NCI-H446 (cell line): ENCODE measurements around the gene FITM2.

Experiments used
- DNase-seq, 2 experiments: peaks; one replicate each; lab custom pipeline; 2025; lab: John Stamatoyannopoulos, UW

Gene FITM2

DNA sequence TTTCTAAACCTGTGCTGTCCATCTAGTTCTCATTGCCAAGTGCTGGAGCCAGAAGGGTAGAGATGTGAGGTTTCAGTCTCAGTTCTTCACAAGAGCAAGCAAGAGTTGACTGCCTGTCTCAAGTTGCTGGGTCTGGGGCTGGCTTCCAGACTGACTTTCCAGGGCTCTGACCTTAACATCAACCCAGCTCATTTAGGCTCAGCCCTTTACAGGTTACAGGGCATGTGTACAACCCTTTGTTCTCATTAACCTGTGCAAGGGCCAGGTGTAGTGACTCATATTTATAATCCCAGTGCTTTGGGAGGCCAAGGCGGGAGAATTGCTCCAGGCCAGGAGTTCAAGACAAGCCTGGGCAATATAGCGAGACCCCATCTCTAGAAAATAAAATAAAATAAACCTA lies 30.6 kb downstream of the FITM2 start:
- no peak for DNase-seq

DNA sequence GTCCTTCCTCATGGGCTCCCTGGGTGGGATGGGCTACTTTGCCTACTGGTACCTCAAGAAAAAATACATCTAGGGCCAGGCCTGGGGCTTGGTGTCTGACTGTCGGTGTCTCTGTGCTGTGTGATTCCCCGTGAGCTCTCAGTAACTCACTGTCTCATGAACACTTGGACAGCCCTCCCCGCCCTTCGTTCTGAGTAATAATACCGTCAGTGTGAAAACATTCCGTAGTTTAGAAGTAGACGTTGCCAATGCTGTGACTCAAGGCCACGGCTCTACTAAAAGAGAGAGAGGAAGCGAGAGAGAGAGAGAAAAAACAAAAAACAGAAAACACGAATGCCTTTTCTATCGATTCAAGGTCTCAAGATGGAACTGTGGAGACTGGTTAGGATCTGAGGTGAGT lies 31.8 kb downstream of the FITM2 start:
- no peak for DNase-seq

DNA sequence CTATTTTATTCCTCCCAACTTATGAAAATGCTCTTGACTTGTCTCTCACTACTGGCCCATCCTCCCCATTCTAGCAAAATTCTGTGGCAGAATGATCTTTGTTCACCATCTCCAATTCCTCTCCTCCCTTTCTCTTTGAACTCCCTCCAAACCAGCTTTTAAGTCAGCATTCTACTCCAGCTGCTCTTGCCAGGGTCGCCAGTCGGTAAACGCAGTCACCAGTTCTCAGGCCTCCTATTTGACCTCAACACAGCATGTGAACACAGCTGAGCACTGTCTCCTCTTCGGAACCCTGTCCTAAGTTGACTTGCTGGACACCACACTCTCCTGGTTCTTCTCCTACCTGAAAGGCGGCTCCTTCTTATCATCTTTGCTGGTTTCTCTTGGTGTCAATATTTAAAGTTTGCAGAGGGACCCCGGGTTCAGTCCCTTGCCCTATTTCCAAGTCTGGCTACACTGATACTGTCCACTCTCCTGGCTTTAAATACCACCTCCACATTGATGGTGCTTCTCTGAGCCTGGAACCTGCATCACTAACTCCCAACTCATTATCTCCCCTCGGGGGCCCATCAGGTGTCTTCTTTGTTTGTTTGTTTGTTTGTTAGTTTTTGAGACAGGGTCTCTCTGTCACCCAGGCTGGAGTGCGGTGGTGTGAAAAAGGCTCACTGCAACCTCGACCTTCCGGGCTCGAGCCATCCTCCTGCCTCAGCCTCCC lies 36.5 kb downstream of the FITM2 start:
- no peak for DNase-seq

DNA sequence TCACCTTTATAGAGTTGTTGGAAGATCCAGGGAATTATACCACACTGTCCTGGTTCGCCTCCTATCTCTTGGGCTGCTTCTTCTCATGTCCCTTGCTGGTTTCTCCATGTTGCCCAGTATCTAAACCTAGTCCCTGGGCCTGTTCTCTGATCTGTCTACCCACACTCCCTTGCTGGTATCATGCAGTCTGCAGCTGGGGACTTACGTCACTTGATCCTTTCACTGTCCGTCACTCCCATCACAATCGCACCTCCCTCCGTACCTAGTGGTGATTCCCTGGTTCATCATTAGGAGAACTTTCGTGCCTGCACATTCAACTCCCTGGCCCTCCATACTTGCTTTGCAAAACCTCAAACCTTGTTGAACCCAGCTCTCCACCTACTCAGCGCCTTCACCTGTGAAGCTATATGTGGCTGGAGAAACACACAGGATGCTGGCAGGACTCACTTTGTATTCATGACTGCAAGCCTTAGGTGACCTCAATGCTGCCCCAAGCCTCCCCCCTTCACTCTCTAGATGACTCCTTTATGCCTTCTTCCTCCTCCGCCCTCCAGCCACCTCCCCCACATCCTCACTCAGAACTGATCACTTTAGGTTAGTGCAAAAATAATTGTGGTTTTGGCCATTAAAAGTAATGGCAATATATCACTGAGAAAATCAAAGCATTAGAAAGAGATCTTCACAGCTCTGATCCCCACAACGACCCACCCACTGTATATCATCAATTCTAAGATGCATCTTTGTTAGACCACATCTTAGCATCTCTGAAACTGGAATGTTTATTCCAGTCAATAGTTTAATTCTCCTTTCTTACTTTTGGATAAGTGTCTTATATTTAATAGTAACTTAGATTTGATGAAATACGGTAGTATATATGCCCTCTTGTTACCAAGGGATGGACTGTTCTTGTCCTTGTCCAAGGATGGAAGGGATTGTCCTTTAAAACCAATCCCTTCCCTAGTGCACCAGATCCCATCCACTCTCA lies 37.5 kb downstream of the FITM2 start:
- no peak for DNase-seq

GRCh38 chr20:44271915-44272663 lies 38.9 kb downstream of the FITM2 start:
- no peak for DNase-seq

- no peak for DNase-seq
These were observed 42.2 kb downstream of the FITM2 start for GRCh38 chr20:44268802-44269201.

DNA sequence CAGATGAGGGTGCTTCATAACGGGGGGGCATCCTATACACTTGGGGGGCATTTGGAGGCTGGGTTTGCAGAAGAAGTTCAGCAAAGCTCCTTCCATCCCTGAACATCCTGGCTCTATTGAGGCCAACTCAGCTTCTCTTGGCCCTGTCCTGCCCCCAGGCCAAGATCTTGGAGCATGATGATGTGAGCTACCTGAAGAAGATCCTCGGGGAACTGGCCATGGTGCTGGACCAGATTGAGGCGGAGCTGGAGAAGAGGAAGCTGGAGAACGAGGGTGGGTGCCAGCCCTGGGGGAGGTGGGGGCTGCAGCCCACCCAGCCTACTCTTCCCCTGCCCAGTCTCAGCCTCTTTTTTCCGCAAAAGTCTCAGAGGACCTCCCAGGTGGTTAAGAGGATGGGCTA lies 46.7 kb downstream of the FITM2 start:
- DNase-seq, result no peak

DNA sequence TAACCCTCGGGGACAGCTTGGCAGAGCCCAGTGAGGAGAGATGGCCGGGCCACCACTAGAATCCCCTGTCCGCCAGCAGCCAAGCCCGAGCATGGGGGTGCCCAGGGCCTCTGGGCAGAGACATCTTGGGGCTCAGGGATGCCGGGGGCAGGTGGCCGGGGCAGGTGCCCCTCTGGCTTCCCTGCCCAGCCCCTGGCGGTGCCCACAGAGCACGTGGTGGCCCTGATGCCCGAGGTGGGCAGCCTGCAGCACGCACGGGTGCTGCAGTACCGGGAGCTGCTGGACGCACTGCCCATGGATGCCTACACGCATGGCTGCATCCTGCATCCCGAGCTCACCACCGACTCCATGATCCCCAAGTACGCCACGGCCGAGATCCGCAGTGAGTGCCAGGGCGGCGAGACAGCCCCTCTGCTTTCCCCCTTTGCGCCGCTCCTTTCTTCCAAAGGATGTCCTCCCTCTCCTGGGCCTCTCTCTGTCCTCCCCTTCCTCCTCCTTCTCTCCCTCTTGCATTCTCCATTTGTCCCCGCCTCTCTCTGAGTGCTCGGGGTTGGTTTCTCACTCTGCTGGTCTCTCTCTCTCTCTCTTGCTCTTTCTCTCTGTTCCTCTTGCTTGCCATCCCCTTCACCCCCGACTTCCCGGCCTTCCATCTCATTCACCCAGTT lies 52.6 kb downstream of the FITM2 start:
- DNase-seq, result no peak

DNA sequence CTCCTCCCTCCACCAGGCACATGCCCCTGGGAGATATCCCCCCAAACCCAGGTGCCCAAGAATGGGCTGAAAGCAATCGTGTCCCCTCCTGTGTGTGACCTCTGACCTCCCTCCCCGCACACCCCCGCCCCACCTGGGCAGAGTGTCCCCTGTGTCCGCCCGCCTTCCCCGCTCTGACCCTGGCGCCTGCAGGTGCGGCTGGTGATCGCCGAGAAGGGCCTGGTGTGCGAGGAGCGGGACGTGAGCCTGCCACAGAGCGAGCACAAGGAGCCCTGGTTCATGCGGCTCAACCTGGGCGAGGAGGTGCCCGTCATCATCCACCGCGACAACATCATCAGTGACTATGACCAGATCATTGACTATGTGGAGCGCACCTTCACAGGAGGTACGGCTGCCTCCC lies 54.0 kb downstream of the FITM2 start:
- DNase-seq, result no peak

- no peak for DNase-seq
These were observed 55.1 kb downstream of the FITM2 start for GRCh38 chr20:44255942-44256341.

- no peak for DNase-seq
These were observed 56.9 kb downstream of the FITM2 start for GRCh38 chr20:44254073-44254472.

- no peak for DNase-seq
These were observed 57.5 kb downstream of the FITM2 start for GRCh38 chr20:44253528-44253927.
